Small intestine (tissue), 7 donors: ENCODE data around the gene DOCK1. TPM values are rescaled to one million over a fixed set of nuclear protein-coding genes. Genes with fewer than 3 reads are reported as not detected.
A peak's percentile ranks its signal among the peaks of the same experiment; 100 is the strongest.

Experiments
- DNase-seq, 2 donors: peaks; one replicate each; pipeline versions ENCODE4 v3.0.0 to v3.0.0-alpha.2; 2013
- FAIRE-seq: peaks from 2 replicates; lab custom pipeline; 2012; peaks lifted over from hg19 to GRCh38; lab: Jason Lieb, UNC
- H3K27ac ChIP-seq, 3 donors: one replicate each; pipeline ENCODE4 v1.5.1; 2013; ENCODE audit warnings: low read length in 2 of 3, mild to moderate bottlenecking in 2 of 3, control low read depth in 1 of 3, inconsistent platforms in 1 of 3, low read depth in 1 of 3, moderate library complexity in 1 of 3
- H3K27me3 ChIP-seq, 3 donors: one replicate each; pipeline ENCODE4 v1.6.1; 2013; ENCODE audit warnings: low read length in 3 of 3, inconsistent platforms in 1 of 3; ENCODE audit not compliant: control insufficient read depth in 3 of 3, insufficient read depth in 3 of 3
- H3K36me3 ChIP-seq, 3 donors: one replicate each; pipeline ENCODE4 v1.6.1; 2013; ENCODE audit warnings: low read length in 3 of 3, inconsistent platforms in 1 of 3, low read depth in 1 of 3, mild to moderate bottlenecking in 1 of 3, moderate library complexity in 1 of 3; ENCODE audit not compliant: control insufficient read depth in 3 of 3, insufficient read depth in 2 of 3
- H3K4me1 ChIP-seq, 3 donors: one replicate each; pipeline ENCODE4 v1.6.1; 2013; ENCODE audit warnings: low read length in 2 of 3, inconsistent platforms in 1 of 3, low read depth in 1 of 3, mild to moderate bottlenecking in 1 of 3, moderate library complexity in 1 of 3; ENCODE audit not compliant: control insufficient read depth in 3 of 3, insufficient read depth in 2 of 3
- H3K4me3 ChIP-seq, 3 donors: one replicate each; pipeline ENCODE4 v1.5.1; 2013; ENCODE audit warnings: low read length in 3 of 3, control low read depth in 1 of 3, inconsistent platforms in 1 of 3, low read depth in 1 of 3, mild to moderate bottlenecking in 1 of 3, moderate library complexity in 1 of 3
- H3K9me3 ChIP-seq, 2 donors: one replicate each; pipeline ENCODE4 v1.6.1; 2013; ENCODE audit warnings: low read depth in 1 of 2, low read length in 1 of 2; ENCODE audit not compliant: control insufficient read depth in 2 of 2, insufficient read depth in 1 of 2
- WGBS, 3 donors: extraction: QIAGEN DNeasy Blood & Tissue Kit; methylation state at CpG; one replicate each; pipeline ENCODE4 v1.1.7; 2013; 5-methylcytosine and 5-hydroxymethylcytosine counted together
- polyA plus RNA-seq, 4 donors: library from polyadenylated mRNA; stranded (reverse) in 3 of 4; unstranded in 1 of 4; fragments of 200-250 nt in 3 of 4; fragments of 120-200 nt in 1 of 4; gene quantifications; one replicate each; pipeline versions ENCODE4 v1.2.1 to v1.2.3, GENCODE V29; 2013
- donor health status: healthy with polysubstance abuse.
- donor health status: control.
- donor health status: control.
- donor health status: Bipolar disorder and iron deficiency.
- donor health status: healthy.

The DOCK1 gene
- polyA plus RNA-seq, 4 donors, result 16.8 to 27.0 (median 22.1) TPM

DNA sequence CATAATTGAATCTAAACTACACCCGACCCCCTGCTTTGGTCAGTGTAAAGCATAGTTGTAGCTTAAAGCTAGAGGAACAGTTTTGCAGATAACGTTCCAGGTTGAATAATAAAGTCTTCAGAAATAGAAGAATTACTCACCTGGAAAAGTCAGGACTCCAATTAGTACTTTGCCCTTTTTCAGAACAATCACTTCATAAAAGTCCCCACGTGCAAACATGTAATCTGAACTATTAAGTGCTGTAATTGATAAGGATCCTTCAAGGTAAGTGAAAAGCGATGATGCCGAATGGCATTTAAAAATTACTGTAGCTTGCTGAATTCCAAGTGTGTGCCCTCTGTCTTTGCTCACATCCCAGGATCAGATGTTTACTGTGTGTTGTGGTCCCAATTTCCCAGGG, 344.8 kb downstream of the DOCK1 start:
- WGBS, 3 donors, result 18 to 55% (median 41%) methylated on average over 5 of the region's 5 CpGs
- Histone ChIP-seq H3K27ac (peak overlapping the region in 1 of 3 donors; percentile 40), H3K4me3 (no peak overlapping the region), H3K4me1 (peaks cover 0 to 4% (median 0%) of the 10 kb centered on the region in 3 donors), H3K27me3 (no peaks in the 10 kb centered on the region), H3K9me3 (no peaks in the 10 kb centered on the region), H3K36me3 (no peaks in the 10 kb centered on the region)
- DNase-seq (peak; percentile 76 to 85), FAIRE-seq (peak; percentile 77)

DNA sequence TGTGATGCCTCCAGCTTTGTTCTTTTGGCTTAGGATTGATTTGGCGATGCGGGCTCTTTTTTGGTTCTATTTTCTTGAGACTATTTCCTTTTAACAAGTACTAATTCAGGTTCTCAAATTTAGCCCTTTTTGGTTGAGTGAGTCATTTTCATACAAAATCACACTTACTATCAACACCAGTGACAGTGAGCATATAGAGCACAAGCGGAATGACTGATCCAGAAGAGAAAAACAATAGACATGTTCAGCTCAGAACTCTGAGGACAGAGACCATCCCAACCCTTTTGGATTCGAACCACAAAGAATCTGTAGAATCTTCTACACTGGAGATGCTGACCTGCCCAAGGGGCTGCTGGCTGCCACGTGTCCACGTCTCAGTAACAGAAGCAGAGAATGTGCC, 347.6 kb downstream of the DOCK1 start:
- H3K4me1 ChIP-seq, result peaks cover 0 to 4% (median 0%) of the 10 kb centered on the region in 3 donors
- H3K9me3 ChIP-seq, result no peaks in the 10 kb centered on the region
- WGBS, 3 donors, result 90 to 93% (median 91%) methylated on average over 6 of the region's 6 CpGs
- no peak overlapping the region for H3K27ac ChIP-seq
- H3K27me3 ChIP-seq, result no peaks in the 10 kb centered on the region
- no peak overlapping the region for H3K4me3 ChIP-seq
- H3K36me3 ChIP-seq, result peaks cover 0 to 7% (median 0%) of the 10 kb centered on the region in 3 donors
- FAIRE-seq (no peak), DNase-seq (no peak)

DNA sequence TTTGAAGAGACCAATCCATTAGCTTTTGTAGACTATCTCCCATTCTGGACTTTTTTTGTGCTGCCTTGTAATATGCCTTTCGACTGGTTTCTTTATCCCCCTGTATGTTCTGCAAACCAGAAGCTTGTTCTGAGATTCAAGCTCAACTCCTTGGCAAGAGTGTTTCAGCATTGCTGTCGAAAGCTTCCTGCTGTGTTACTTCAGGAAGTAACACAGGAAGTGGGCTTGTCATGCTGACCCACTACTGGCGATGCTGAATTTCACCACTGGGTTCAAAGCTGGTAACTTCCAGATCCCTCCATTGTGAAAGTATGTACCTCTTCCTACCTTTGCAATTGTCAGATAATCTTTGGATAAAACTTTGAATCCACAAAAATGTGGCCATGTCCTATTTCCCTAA, 349.0 kb downstream of the DOCK1 start:
- peaks cover 0 to 4% (median 0%) of the 10 kb centered on the region in 3 donors for H3K4me1 ChIP-seq
- FAIRE-seq (no peak), DNase-seq (no peak)
- no peak overlapping the region for H3K4me3 ChIP-seq
- H3K9me3 ChIP-seq, result no peaks in the 10 kb centered on the region
- H3K27ac ChIP-seq, result no peak overlapping the region
- H3K27me3 ChIP-seq, result no peaks in the 10 kb centered on the region
- WGBS, 3 donors, result 34 to 56% (median 52%) methylated on average over 3 of the region's 3 CpGs
- H3K36me3 ChIP-seq, result peaks cover 0 to 14% (median 0%) of the 10 kb centered on the region in 3 donors

DNA sequence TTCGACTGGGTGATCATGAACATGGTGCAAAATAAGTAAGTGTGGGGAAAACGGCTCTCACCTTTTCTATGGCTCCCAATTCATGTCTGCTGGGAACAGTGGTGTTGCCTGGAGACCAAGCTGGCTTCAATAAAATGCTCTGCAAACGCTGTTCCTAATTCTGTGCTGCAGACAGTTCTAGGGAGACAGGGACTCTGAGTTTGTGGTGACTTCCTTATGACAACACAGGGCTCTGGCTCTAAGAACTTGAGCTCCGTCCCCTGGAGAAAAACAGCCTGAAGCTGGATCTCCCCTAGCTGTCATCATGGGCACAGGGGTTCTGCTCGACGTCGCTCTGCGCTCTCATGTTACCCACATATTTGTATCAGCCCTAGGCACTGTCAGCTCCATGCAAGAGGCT, 352.2 kb downstream of the DOCK1 start:
- Histone ChIP-seq H3K4me1 (no peaks in the 10 kb centered on the region), H3K27ac (no peak overlapping the region), H3K27me3 (no peaks in the 10 kb centered on the region), H3K4me3 (no peak overlapping the region), H3K36me3 (peaks cover 0 to 18% (median 0%) of the 10 kb centered on the region in 3 donors), H3K9me3 (no peaks in the 10 kb centered on the region)
- 67 to 83% (median 70%) methylated on average over 8 of the region's 8 CpGs for WGBS, 3 donors
- FAIRE-seq, result no peak
- DNase-seq, result no peak

DNA sequence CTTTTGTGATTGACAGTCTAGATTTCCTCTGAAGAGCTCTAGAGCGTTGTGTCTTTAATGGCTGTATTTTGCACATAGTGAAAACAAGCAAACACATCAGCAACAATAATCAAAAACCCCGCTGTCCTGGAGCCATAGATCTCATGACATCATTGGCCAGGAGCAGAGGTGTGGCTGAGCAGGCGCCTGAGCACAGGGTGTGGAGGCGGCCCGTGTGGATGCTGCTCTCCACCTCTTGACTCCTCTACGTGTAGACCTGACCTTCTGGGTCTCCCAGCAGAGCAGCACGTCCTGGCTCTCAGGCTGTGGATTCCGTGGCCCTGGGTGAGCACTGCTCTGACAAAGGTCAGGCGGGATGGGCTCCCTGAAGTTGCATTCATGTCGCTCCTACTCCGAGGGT, 354.1 kb downstream of the DOCK1 start:
- DNase-seq (no peak), FAIRE-seq (no peak)
- WGBS, 3 donors, result 91 to 93% (median 91%) methylated on average over 11 of the region's 11 CpGs
- Histone ChIP-seq H3K9me3 (no peaks in the 10 kb centered on the region), H3K36me3 (peaks cover 0 to 20% (median 0%) of the 10 kb centered on the region in 3 donors), H3K4me1 (no peaks in the 10 kb centered on the region), H3K27ac (no peak overlapping the region), H3K4me3 (no peak overlapping the region), H3K27me3 (no peaks in the 10 kb centered on the region)

DNA sequence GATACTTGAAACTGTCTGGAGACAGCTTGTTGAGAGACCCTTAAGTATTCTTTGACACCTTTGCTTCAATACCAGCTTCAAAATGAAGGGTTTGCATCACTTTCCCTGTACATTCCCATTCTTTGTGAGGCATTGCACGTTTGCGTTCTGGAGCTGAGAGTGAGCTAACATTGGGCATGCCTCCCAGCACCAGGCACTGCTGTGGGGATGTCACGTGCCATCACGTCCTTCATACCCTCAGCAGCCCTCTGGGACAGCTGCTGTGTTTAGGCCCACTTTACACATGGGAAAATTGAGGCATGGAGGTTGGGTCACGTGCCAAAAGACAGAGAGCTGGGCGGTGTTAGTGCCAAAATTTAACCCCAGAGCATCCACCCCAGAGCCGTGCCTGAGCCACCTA, 357.4 kb downstream of the DOCK1 start:
- no peak overlapping the region for H3K4me3 ChIP-seq
- 93 to 95% (median 93%) methylated on average over 7 of the region's 7 CpGs for whole genome bisulfite sequencing, 3 donors
- H3K27ac ChIP-seq, result no peak overlapping the region
- FAIRE-seq (no peak), DNase-seq (no peak)
- no peaks in the 10 kb centered on the region for H3K9me3 ChIP-seq
- no peaks in the 10 kb centered on the region for H3K27me3 ChIP-seq
- peaks cover 0 to 15% (median 0%) of the 10 kb centered on the region in 3 donors for H3K36me3 ChIP-seq
- H3K4me1 ChIP-seq, result no peaks in the 10 kb centered on the region

DNA sequence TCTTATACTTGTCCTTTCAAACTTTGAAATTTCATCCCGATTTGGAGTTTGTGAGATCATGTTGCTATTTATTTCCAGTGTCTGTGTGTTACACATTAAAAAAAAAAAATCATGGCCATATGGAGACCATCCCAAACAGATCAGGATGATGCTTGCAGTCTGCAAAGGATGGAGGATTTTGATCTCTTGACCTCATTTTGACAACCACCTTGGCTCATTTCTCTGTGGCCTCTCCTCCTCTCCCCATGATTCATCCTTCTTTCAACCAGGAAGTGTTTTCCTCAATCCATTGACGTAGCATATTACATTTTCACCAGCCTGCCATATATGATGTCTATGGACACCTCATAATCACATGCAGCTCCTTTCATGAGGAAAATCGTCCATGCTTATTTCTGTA, 360.1 kb downstream of the DOCK1 start:
- Histone ChIP-seq H3K9me3 (no peaks in the 10 kb centered on the region), H3K27ac (no peak overlapping the region), H3K4me3 (no peak overlapping the region), H3K4me1 (no peaks in the 10 kb centered on the region), H3K36me3 (peaks cover 0 to 14% (median 0%) of the 10 kb centered on the region in 3 donors), H3K27me3 (no peaks in the 10 kb centered on the region)
- FAIRE-seq, result no peak
- WGBS, 3 donors, result 77 to 86% (median 80%) methylated on average over 3 of the region's 3 CpGs
- no peak for DNase-seq

DNA sequence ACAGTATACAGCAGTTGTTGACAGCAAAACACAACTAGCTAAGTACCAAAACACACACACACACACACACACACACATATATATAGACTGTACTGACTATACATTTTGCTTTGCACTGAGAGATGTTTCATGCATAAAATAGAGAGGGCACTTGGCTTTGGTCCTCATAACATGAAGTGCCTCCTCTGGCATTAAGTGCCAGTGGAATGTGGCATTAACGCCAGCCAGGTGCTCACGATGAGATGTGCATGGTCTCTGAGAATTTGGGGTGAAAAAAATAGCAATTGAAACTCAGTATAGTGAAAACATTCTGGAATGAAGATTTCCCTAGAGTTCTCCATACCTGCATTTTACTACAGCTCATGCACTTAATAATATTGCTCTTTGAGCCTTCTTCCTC, 361.2 kb downstream of the DOCK1 start:
- Histone ChIP-seq H3K27me3 (no peaks in the 10 kb centered on the region), H3K9me3 (no peaks in the 10 kb centered on the region), H3K27ac (no peak overlapping the region), H3K4me1 (no peaks in the 10 kb centered on the region), H3K36me3 (peaks cover 0 to 14% (median 0%) of the 10 kb centered on the region in 3 donors), H3K4me3 (no peak overlapping the region)
- WGBS, 3 donors, result 88 to 98% (median 90%) methylated on average over 2 of the region's 2 CpGs
- FAIRE-seq, result no peak
- no peak for DNase-seq

DNA sequence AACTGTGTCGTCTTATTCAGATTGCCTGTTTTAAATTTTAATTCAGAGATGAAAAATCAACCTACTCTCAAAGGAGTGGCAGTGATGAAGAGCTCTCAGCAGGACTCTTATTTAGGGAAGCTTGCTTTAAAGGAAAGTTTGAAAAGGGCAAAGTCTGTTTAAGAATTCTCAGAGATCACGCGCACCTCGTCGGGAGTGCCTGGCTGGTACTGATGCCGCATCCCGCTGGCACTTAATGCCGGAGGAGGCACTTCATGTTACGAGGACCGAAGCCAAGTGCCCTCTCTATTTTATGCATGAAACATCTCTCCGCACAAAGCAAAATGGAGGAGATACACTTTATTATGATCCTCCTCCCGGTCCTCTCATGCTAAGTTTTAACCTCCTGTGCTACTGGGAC, 362.2 kb downstream of the DOCK1 start:
- no peaks in the 10 kb centered on the region for H3K27me3 ChIP-seq
- no peaks in the 10 kb centered on the region for H3K9me3 ChIP-seq
- H3K27ac ChIP-seq, result no peak overlapping the region
- peaks cover 0 to 17% (median 0%) of the 10 kb centered on the region in 3 donors for H3K36me3 ChIP-seq
- H3K4me3 ChIP-seq, result no peak overlapping the region
- 89 to 94% (median 92%) methylated on average over 12 of the region's 12 CpGs for WGBS, 3 donors
- H3K4me1 ChIP-seq, result no peaks in the 10 kb centered on the region
- FAIRE-seq (no peak), DNase-seq (no peak)
